Neural cell (in vitro differentiated cells): ENCODE results near the gene TENT5A. TPM values are rescaled to one million over a fixed set of nuclear protein-coding genes. Genes with fewer than 3 reads are reported as not detected.

Source experiments
- H2AFZ ChIP-seq: fragments of 200-600, 300-800 bp; sonication (generic), shearing (Covaris generic); 2 replicates; pipeline ENCODE4 v1.6.0; 2014; ENCODE audit warnings: low read depth, mild to moderate bottlenecking, antibody characterized with exemption, low read length, moderate library complexity
- H3F3A ChIP-seq: fragments of 200-600 bp; shearing (Covaris generic); 2 replicates; pipeline ENCODE4 v1.6.1; 2016; ENCODE audit warnings: mild to moderate bottlenecking, moderate library complexity, mixed read lengths, antibody characterized with exemption, low read length; ENCODE audit not compliant: insufficient read depth, poor library complexity, severe bottlenecking
- H3K27ac ChIP-seq: fragments of 200-600, 300-800 bp; sonication (generic), shearing (Covaris generic); 2 replicates; pipeline ENCODE4 v1.5.1; 2014; ENCODE audit warnings: mild to moderate bottlenecking, low read length, moderate library complexity
- H3K27me3 ChIP-seq: fragments of 300-800, 200-600 bp; sonication (generic), shearing (Covaris generic); 2 replicates; pipeline ENCODE4 v1.6.0; 2014; ENCODE audit warnings: mild to moderate bottlenecking, low read depth, low read length, moderate library complexity; ENCODE audit not compliant: insufficient read depth
- H3K36me3 ChIP-seq: fragments of 300-800, 200-600 bp; sonication (generic), shearing (Covaris generic); 2 replicates; pipeline ENCODE4 v1.5.1; 2014; ENCODE audit warnings: mild to moderate bottlenecking, antibody characterized with exemption, low read length, moderate library complexity; ENCODE audit not compliant: insufficient read depth
- H3K4me2 ChIP-seq: fragments of 300-800, 200-600 bp; sonication (generic), shearing (Covaris generic); 2 replicates; pipeline ENCODE4 v1.6.0; 2014; ENCODE audit warnings: mild to moderate bottlenecking, low read length
- H3K4me3 ChIP-seq: fragments of 300-800, 200-600 bp; sonication (generic), shearing (Covaris generic); 2 replicates; pipeline ENCODE4 v1.5.1; 2014; ENCODE audit warnings: mild to moderate bottlenecking, low read length, moderate library complexity
- H3K79me2 ChIP-seq: fragments of 200-600 bp; shearing (Covaris generic); replicated peaks from 2 replicates; pipeline ENCODE4 v1.6.0; 2014; ENCODE audit warnings: mild to moderate bottlenecking, low read length, moderate library complexity; ENCODE audit not compliant: insufficient read depth
- H3K9ac ChIP-seq: fragments of 300-800, 200-600 bp; sonication (generic), shearing (Covaris generic); 2 replicates; pipeline ENCODE4 v1.6.1; 2016; ENCODE audit warnings: mild to moderate bottlenecking, low read length, mixed read lengths
- H3K9me2 ChIP-seq: fragments of 200-600 bp; shearing (Covaris generic); 2 replicates; pipeline ENCODE4 v1.6.1; 2016; ENCODE audit warnings: mild to moderate bottlenecking, low read length, mixed read lengths; ENCODE audit not compliant: insufficient read depth
- H3K9me3 ChIP-seq: fragments of 200-600, 300-800 bp; sonication (generic), shearing (Covaris generic); 2 replicates; pipeline ENCODE4 v1.6.1; 2016; ENCODE audit warnings: mild to moderate bottlenecking, mixed run types, low read length, moderate library complexity, mixed read lengths
- H4K20me1 ChIP-seq: fragments of 200-600 bp; shearing (Covaris generic); 2 replicates; pipeline ENCODE4 v1.6.1; 2016; ENCODE audit warnings: mild to moderate bottlenecking, mixed run types; ENCODE audit not compliant: insufficient read depth
- EP300 ChIP-seq: fragments of 450-650 bp; conservative IDR thresholded peaks from 2 replicates; pipeline ENCODE4 v1.6.1; 2014; ENCODE audit warnings: antibody characterized with exemption, mild to moderate bottlenecking, moderate library complexity; ENCODE audit not compliant: poor library complexity, severe bottlenecking
- EZH2 ChIP-seq: fragments of 200-600, 300-800 bp; shearing (Covaris generic), sonication (generic); IDR thresholded peaks from 2 replicates; pipeline ENCODE4 v1.6.1; 2014; ENCODE audit warnings: antibody characterized with exemption, low read length, borderline replicate concordance, mild to moderate bottlenecking; ENCODE audit not compliant: insufficient read depth, poor library complexity, severe bottlenecking
- MXI1 ChIP-seq: fragments of 450-650 bp; conservative IDR thresholded peaks from 2 replicates; pipeline ENCODE4 v1.6.1; 2014; ENCODE audit warnings: antibody characterized with exemption, mild to moderate bottlenecking; ENCODE audit not compliant: poor library complexity, severe bottlenecking
- POLR2AphosphoS5 ChIP-seq: IDR thresholded peaks from 2 replicates; pipeline ENCODE4 v1.6.1; 2012
- RAD21 ChIP-seq: fragments of 450-650 bp; conservative IDR thresholded peaks from 2 replicates; pipeline ENCODE4 v1.6.1; 2014; ENCODE audit warnings: antibody characterized with exemption, mild to moderate bottlenecking, moderate library complexity
- SMC3 ChIP-seq: fragments of 450-650 bp; conservative IDR thresholded peaks from 2 replicates; pipeline ENCODE4 v1.6.1; 2014; ENCODE audit warnings: antibody characterized with exemption, mild to moderate bottlenecking, moderate library complexity; ENCODE audit not compliant: poor library complexity
- TAF1 ChIP-seq: IDR thresholded peaks from 2 replicates; pipeline ENCODE4 v1.6.1; 2012; ENCODE audit warnings: low read depth
- polyA plus RNA-seq: library from polyadenylated mRNA; depleted of rRNA; stranded (reverse); fragments of >200 nt; gene quantifications from 2 replicates; pipeline ENCODE4 v1.2.3, GENCODE V29; 2014
- TF ChIP-seq, protein P1 (sequence below): IDR thresholded peaks from 2 replicates; pipeline ENCODE4 v1.6.1; 2012; ENCODE audit warnings: borderline replicate concordance
- TF ChIP-seq, protein P2 (sequence below): fragments of 450-650 bp; IDR thresholded peaks from 2 replicates; pipeline ENCODE4 v1.5.1; 2014; ENCODE audit warnings: antibody characterized with exemption, mild to moderate bottlenecking, moderate library complexity; ENCODE audit not compliant: poor library complexity, severe bottlenecking

Gene TENT5A
- polyA plus RNA-seq, 1 donor from 2014 or later: 0.47 TPM

DNA sequence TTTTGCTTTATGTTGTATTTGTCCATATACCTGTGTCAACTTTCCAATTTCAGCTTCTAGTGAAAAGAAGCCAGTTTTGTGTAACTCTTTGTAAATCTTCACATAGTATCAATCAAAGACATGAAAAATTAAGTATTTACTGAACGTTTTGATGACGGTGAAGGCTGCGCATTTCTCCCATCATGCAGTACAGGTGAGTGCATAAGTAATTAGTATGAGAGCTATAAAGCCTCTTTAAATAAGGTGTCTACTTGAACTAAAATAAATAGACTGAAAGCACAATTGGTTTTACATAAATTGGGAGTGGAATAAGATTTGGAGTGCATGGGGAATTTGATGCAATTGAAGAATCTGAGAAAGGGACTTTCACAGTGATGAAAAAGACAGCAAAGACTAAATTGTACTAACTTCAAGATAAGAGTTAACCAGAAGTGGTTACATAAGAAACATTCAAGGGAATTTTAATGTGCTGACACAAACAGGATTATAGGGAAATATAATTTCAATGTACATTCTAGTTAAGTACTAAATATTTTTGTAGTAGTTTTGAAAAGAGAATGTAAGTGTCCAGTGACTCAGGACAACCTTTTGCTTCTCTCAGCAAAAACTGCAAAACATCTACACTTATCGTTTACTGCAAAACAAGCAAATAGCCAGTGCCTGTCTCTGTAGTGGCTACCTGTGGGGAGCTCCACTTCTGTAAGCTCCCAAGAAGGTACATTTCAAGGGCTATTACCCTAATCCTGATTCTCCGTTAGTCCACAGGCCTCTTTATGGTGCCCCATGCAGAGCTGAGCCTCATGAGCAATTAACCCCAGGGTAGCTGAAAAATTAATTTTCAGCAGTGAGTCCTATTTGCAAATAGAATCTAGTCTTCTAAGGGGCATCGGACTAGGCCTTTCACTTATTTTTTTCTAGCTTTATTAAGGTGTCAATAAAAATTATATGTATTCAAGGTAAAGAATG, 13.0 kb downstream of the TENT5A start:
- no peaks in the 10 kb centered on the region for H3F3A ChIP-seq
- TF ChIP-seq, protein P1, sequence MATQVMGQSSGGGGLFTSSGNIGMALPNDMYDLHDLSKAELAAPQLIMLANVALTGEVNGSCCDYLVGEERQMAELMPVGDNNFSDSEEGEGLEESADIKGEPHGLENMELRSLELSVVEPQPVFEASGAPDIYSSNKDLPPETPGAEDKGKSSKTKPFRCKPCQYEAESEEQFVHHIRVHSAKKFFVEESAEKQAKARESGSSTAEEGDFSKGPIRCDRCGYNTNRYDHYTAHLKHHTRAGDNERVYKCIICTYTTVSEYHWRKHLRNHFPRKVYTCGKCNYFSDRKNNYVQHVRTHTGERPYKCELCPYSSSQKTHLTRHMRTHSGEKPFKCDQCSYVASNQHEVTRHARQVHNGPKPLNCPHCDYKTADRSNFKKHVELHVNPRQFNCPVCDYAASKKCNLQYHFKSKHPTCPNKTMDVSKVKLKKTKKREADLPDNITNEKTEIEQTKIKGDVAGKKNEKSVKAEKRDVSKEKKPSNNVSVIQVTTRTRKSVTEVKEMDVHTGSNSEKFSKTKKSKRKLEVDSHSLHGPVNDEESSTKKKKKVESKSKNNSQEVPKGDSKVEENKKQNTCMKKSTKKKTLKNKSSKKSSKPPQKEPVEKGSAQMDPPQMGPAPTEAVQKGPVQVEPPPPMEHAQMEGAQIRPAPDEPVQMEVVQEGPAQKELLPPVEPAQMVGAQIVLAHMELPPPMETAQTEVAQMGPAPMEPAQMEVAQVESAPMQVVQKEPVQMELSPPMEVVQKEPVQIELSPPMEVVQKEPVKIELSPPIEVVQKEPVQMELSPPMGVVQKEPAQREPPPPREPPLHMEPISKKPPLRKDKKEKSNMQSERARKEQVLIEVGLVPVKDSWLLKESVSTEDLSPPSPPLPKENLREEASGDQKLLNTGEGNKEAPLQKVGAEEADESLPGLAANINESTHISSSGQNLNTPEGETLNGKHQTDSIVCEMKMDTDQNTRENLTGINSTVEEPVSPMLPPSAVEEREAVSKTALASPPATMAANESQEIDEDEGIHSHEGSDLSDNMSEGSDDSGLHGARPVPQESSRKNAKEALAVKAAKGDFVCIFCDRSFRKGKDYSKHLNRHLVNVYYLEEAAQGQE: no peak
- TF ChIP-seq EP300: no peak
- no peak for TF ChIP-seq POLR2AphosphoS5
- no peak for TF ChIP-seq MXI1
- no peak for TF ChIP-seq TAF1
- H4K20me1 ChIP-seq: no peaks in the 10 kb centered on the region
- H3K27me3 ChIP-seq: no peaks in the 10 kb centered on the region
- H3K4me3 ChIP-seq: no peak overlapping the region
- H3K27ac ChIP-seq: no peak overlapping the region
- no peak overlapping the region for H2AFZ ChIP-seq
- no peaks in the 10 kb centered on the region for H3K9me2 ChIP-seq
- H3K9ac ChIP-seq: no peak overlapping the region
- no peak overlapping the region for H3K4me2 ChIP-seq
- no peaks in the 10 kb centered on the region for H3K9me3 ChIP-seq
- no peaks in the 10 kb centered on the region for H3K79me2 ChIP-seq
- H3K36me3 ChIP-seq: no peaks in the 10 kb centered on the region

DNA sequence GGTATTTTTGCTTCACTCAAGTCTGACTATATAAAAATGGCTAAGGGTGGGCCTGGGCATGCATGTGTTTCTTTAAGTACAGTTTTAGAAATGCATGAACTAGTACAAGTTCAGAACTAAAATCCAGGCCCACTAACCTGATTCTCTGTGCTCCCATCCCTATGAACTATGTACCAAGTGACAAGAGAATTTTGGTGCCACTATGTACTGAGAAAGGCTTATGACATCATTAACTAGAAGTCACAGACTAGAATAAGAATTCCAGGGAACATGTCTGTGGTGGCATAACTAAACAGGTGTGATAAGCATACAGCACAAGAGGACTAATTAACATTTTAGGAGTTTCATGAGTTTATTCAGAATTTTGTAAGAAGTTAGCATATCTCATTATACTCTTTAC, 16.1 kb downstream of the TENT5A start:
- no peaks in the 10 kb centered on the region for H3K9me3 ChIP-seq
- H3K4me2 ChIP-seq: no peak overlapping the region
- no peaks in the 10 kb centered on the region for H3K27me3 ChIP-seq
- no peak overlapping the region for H3K9ac ChIP-seq
- H3K79me2 ChIP-seq: no peaks in the 10 kb centered on the region
- no peak overlapping the region for H2AFZ ChIP-seq
- no peaks in the 10 kb centered on the region for H3K9me2 ChIP-seq
- H3K36me3 ChIP-seq: no peaks in the 10 kb centered on the region
- no peak overlapping the region for H3K27ac ChIP-seq
- H3F3A ChIP-seq: no peaks in the 10 kb centered on the region
- TF ChIP-seq TAF1 (no peak), EP300 (no peak), RAD21 (no peak), EZH2 (no peak), MXI1 (no peak), POLR2AphosphoS5 (no peak), SMC3 (no peak)
- TF ChIP-seq, protein P2, sequence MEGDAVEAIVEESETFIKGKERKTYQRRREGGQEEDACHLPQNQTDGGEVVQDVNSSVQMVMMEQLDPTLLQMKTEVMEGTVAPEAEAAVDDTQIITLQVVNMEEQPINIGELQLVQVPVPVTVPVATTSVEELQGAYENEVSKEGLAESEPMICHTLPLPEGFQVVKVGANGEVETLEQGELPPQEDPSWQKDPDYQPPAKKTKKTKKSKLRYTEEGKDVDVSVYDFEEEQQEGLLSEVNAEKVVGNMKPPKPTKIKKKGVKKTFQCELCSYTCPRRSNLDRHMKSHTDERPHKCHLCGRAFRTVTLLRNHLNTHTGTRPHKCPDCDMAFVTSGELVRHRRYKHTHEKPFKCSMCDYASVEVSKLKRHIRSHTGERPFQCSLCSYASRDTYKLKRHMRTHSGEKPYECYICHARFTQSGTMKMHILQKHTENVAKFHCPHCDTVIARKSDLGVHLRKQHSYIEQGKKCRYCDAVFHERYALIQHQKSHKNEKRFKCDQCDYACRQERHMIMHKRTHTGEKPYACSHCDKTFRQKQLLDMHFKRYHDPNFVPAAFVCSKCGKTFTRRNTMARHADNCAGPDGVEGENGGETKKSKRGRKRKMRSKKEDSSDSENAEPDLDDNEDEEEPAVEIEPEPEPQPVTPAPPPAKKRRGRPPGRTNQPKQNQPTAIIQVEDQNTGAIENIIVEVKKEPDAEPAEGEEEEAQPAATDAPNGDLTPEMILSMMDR: no peak
- TF ChIP-seq, protein P1: no peak
- H4K20me1 ChIP-seq: no peaks in the 10 kb centered on the region
- H3K4me3 ChIP-seq: no peak overlapping the region
